ENCODE measurements around the gene HFM1.
"Not testable (repeated sequence)": the region's sequence is repeated elsewhere in the genome, so short reads cannot be mapped to it uniquely, and the experiment has no call there.

DNA sequence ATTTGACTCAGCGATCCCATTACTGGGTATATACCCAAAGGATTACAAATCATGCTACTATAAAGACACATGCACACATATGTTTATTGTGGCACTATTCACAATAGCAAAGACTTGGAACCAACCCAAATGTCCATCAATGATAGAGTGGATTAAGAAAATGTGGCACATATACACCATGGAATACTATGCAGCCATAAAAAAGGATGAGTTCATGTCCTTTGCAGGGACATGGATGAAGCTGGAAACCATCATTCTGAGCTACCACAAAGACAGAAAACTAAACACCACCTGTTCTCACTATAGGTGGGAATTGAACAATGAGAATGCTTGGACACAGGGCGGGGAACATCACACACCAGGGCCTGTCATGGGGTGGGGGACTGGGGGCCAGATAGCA lies 43.1 kb upstream of the HFM1 start:
- TF ChIP-seq, protein P1, sequence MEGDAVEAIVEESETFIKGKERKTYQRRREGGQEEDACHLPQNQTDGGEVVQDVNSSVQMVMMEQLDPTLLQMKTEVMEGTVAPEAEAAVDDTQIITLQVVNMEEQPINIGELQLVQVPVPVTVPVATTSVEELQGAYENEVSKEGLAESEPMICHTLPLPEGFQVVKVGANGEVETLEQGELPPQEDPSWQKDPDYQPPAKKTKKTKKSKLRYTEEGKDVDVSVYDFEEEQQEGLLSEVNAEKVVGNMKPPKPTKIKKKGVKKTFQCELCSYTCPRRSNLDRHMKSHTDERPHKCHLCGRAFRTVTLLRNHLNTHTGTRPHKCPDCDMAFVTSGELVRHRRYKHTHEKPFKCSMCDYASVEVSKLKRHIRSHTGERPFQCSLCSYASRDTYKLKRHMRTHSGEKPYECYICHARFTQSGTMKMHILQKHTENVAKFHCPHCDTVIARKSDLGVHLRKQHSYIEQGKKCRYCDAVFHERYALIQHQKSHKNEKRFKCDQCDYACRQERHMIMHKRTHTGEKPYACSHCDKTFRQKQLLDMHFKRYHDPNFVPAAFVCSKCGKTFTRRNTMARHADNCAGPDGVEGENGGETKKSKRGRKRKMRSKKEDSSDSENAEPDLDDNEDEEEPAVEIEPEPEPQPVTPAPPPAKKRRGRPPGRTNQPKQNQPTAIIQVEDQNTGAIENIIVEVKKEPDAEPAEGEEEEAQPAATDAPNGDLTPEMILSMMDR (IDR thresholded peaks at IDR 0.05; ENCODE audit: low read depth, low read length), result not testable (repeated sequence)
- TF ChIP-seq POLR2A (IDR thresholded peaks at IDR 0.05; ENCODE audit: extremely low read depth, insufficient read length); MYC (IDR thresholded peaks at IDR 0.05; ENCODE audit: low read depth, low read length): not testable (repeated sequence)
- TF ChIP-seq, protein P2, sequence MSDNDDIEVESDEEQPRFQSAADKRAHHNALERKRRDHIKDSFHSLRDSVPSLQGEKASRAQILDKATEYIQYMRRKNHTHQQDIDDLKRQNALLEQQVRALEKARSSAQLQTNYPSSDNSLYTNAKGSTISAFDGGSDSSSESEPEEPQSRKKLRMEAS (IDR thresholded peaks at IDR 0.05; ENCODE audit: low read depth, low read length), result not testable (repeated sequence)
